ENCODE measurements around the gene CACNG3. TPM values are rescaled to one million over a fixed set of nuclear protein-coding genes. Genes with fewer than 3 reads are reported as not detected.

Gene CACNG3
- total RNA-seq, 1 experiment from 2014 or later: not detected

- Histone ChIP-seq H4K91ac (ENCODE audit: insufficient read length, low read depth, low read length) (no peak overlapping the region), H3K23ac (ENCODE audit: insufficient read length, low read depth, low read length) (no peak overlapping the region), H4K20me1 (ENCODE audit: control insufficient read depth, insufficient read depth, insufficient read length) (no peaks in the 10 kb centered on the region), H4K8ac (replicated peaks; ENCODE audit: insufficient read length, low read depth, low read length) (no peak overlapping the region), H2AK5ac (ENCODE audit: insufficient read length, low read length) (no peak overlapping the region), H3K56ac (ENCODE audit: insufficient read length, low read depth, low read length) (no peak overlapping the region), H2AFZ (ENCODE audit: low read length) (no peak overlapping the region), H3K27ac (ENCODE audit: insufficient read length, low read depth, low read length) (no peak overlapping the region), H3K9ac (ENCODE audit: extremely low read depth, insufficient read length, low read length) (no peak overlapping the region), H3K4ac (ENCODE audit: low read depth, low read length) (no peak overlapping the region), H2BK12ac (ENCODE audit: insufficient read length, low read depth, low read length) (no peak overlapping the region), H3K4me1 (ENCODE audit: insufficient read depth, low read length) (no peaks in the 10 kb centered on the region), H3K79me2 (ENCODE audit: insufficient read depth, low read length) (no peaks in the 10 kb centered on the region), H3K23me2 (ENCODE audit: insufficient read length, low read depth, low read length, poor library complexity, severe bottlenecking) (peaks cover 7% of the 10 kb centered on the region), H3K14ac (ENCODE audit: insufficient read depth, low read length) (no peak overlapping the region), H2BK15ac (ENCODE audit: low read depth, low read length) (no peak overlapping the region), H3T11ph (ENCODE audit: low read length) (no peak overlapping the region), H2BK20ac (ENCODE audit: low read depth, low read length, poor library complexity, severe bottlenecking) (no peak overlapping the region), H3K9me3 (ENCODE audit: control insufficient read depth, low read depth, low read length) (no peaks in the 10 kb centered on the region), H4K5ac (ENCODE audit: insufficient read length, low read depth, low read length) (no peak overlapping the region), H3K18ac (ENCODE audit: insufficient read length, low read depth, low read length) (no peak overlapping the region), H3K27me3 (ENCODE audit: insufficient read depth, low read length) (peaks cover 6% of the 10 kb centered on the region; the same call in 1 of the 2 replicates), H3K79me1 (ENCODE audit: insufficient read depth, low read depth, low read length, poor library complexity, severe bottlenecking) (no peaks in the 10 kb centered on the region), H2BK5ac (ENCODE audit: insufficient read length, low read length) (no peak overlapping the region), H2BK120ac (ENCODE audit: low read depth, low read length, poor library complexity, severe bottlenecking) (no peak overlapping the region), H3K4me2 (ENCODE audit: insufficient read depth, insufficient read length, low read length) (no peak overlapping the region)
- Mint-ChIP-seq H3K4me3 (no peak overlapping the region), H3K9me3 (no peaks in the 10 kb centered on the region), H3K27me3 (ENCODE audit: low read depth) (peaks cover 59% of the 10 kb centered on the region), H3K4me1 (peaks cover 12 to 20% of the 10 kb centered on the region in 2 experiments), H3K27ac (no peak overlapping the region), H3K36me3 (ENCODE audit: insufficient read depth in 1 of 3, low read depth in 3 of 3) (no peaks in the 10 kb centered on the region)
- no peak for DNase-seq
- no CpG with 5 or more reads among the region's 1 CpG for WGBS (ENCODE audit: extremely low coverage, insufficient read length, low lambda C conversion rate)
- no peak for TF ChIP-seq CTCF (conservative IDR thresholded peaks at IDR 0.05)
Measured at GRCh38 chr16:24258791-24259190, 2.7 kb downstream of the CACNG3 start.
